ENCODE data around the gene NAA60.

Gene NAA60

DNA sequence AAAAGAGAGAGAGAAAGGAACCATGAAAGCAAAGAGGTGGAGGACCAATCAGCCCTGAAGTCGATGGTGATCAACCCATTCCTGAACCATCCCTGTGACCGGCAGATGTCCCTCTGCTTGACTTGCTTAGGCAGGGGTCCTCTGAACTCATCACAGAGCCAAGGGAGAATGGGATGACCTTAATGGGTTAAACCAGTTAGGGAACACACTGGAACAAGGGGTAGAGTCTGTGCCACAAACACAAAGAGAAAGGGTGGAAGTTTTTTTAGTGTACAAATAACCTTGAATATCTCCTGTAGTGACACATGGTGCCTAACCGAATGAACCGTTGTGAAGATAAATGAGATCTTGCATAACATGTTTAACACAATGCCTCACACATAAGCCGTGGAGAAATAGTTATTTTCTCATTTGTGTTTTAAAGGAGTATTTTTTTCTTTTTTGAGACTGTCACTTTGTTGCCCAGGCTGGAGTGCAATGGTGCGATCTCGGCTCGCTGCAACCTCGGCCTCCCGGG is 11.2 kb downstream of the NAA60 start:
- H3K27me3 ChIP-seq (replicated peaks) = no peaks in the 10 kb centered on the region
- in situ Hi-C loops (cut with HindIII; ENCODE audit: low pct_ligation_motif_present, low sequenced_read_pairs) = no loop called here

DNA sequence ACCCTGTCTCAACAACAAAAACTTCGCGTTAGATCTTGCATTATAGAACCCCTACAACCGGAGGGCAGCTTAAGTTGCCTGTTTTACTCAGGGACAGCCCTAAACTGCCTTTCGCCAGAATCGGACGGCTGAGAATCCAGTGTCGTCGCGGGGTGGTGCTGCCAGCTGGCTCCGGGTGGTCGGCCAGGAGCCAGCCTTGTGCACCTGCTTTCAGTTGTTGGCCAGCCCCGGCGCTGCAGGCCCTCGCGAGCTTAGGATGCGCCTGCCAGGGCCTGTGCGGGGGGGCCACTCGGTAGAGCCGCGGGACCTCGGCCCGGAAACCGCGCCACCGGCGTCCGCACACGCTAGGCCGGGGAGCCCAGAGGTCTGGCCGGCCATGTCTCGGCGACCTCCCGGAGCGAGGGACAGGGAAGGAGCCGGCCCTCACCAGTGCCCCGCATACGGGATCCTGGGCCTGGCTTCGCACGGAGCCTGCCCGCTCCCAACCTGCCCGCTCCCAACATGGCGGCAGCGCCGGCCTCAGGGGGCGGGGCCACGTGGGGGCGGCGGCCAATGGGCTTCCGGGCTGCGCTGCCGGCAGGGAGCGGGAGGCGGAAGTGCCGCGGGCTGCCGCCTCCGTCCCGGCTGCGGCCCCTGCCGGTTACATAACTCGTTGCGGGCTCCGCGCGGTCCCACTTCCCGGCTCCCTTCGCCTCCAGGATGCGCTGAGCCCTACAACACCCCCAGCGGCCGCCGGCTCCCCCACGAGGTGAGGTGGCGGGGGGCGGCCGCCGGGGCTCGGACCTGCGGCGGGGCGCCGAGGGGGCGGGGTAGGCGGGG is 14.2 kb downstream of the NAA60 start:
- no peaks in the 10 kb centered on the region for H3K36me3 ChIP-seq (replicated peaks)
- no peaks in the 10 kb centered on the region for H3K27me3 ChIP-seq (replicated peaks)
- in situ Hi-C loops (cut with HindIII; ENCODE audit: low pct_ligation_motif_present, low sequenced_read_pairs) = no loop called here
- H3K4me3 ChIP-seq (ENCODE audit: low read depth, low read length) = peak overlapping the region; percentile 94
- H3K27ac ChIP-seq = peak overlapping the region; percentile 96
- TF ChIP-seq, protein P1, sequence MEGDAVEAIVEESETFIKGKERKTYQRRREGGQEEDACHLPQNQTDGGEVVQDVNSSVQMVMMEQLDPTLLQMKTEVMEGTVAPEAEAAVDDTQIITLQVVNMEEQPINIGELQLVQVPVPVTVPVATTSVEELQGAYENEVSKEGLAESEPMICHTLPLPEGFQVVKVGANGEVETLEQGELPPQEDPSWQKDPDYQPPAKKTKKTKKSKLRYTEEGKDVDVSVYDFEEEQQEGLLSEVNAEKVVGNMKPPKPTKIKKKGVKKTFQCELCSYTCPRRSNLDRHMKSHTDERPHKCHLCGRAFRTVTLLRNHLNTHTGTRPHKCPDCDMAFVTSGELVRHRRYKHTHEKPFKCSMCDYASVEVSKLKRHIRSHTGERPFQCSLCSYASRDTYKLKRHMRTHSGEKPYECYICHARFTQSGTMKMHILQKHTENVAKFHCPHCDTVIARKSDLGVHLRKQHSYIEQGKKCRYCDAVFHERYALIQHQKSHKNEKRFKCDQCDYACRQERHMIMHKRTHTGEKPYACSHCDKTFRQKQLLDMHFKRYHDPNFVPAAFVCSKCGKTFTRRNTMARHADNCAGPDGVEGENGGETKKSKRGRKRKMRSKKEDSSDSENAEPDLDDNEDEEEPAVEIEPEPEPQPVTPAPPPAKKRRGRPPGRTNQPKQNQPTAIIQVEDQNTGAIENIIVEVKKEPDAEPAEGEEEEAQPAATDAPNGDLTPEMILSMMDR (IDR thresholded peaks at IDR 0.05; ENCODE audit: low read depth, low read length, missing control alignments) = peak; percentile 49
- DNase-seq = peak; percentile 60

More for the DNA sequence above, 11.2 kb downstream of the NAA60 start:
- Histone ChIP-seq H3K4me3 (ENCODE audit: low read depth, low read length) (no peak overlapping the region), H3K27ac (no peak overlapping the region), H3K36me3 (replicated peaks) (no peaks in the 10 kb centered on the region)
- no peak for DNase-seq
- TF ChIP-seq, protein P1 (IDR thresholded peaks at IDR 0.05; ENCODE audit: low read depth, low read length, missing control alignments) = no peak

DNA sequence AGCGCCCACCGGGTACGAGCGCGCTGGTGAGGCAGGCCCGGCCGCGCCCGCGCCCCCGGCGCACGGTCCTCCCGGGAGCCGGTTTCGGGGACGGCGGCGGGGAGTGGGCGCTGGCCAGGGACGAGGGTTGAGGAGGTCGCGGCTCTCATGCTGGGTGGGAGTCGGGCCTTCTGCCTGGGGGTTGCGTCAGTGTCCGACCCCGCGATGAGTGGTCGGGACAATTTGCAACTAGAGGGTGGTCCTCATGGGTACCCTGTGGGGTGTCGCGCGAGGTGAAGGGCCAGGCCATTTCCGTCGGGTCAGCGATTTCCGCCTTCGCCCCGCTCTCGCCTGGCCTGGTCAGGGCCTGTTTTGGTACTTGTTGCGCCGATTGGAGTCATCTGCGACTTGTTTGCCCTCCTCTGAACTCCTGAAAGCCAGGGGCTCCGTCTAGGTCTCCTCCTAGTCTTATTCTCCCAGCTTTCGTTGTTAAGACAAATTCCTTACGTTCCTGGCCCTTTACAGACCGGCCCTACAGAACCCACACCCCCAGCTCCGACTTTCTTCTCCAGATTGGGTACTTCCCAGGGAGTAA is 14.9 kb downstream of the NAA60 start:
- Histone ChIP-seq H3K27me3 (replicated peaks) (no peaks in the 10 kb centered on the region), H3K27ac (peak overlapping the region; percentile 96), H3K36me3 (replicated peaks) (no peaks in the 10 kb centered on the region), H3K4me3 (ENCODE audit: low read depth, low read length) (peak overlapping the region; percentile 94)
- TF ChIP-seq, protein P1 (IDR thresholded peaks at IDR 0.05; ENCODE audit: low read depth, low read length, missing control alignments) = no peak
- in situ Hi-C loops (cut with HindIII; ENCODE audit: low pct_ligation_motif_present, low sequenced_read_pairs) = no loop called here
- no peak for DNase-seq

DNA sequence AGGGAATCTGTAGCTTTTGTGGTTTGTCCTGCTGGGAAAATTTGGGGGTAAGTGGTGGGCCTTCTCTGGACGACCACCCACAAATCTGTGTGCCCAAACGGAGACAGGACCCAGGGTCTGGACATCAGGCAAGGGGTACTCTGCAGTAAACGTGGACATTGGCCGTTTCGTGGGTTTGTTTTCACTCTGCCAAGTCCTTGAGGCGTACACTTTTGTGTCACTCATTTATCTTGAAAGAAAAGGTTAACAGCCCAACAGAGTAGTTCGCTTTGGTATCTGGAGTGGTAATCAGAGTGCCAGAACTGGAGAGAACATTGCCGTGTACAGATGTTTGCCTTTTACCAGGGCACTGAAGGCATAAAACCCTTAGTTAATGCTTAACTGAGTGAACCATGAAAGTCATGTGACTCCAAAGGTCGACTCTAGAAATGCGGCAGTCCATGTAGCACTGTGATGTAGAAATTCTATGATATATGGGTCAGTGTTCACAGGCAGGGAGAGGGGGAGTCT is 15.4 kb downstream of the NAA60 start:
- TF ChIP-seq, protein P1 (IDR thresholded peaks at IDR 0.05; ENCODE audit: low read depth, low read length, missing control alignments) = no peak
- Histone ChIP-seq H3K27ac (peak overlapping the region; percentile 96), H3K4me3 (ENCODE audit: low read depth, low read length) (peak overlapping the region; percentile 94), H3K27me3 (replicated peaks) (no peaks in the 10 kb centered on the region), H3K36me3 (replicated peaks) (no peaks in the 10 kb centered on the region)
- in situ Hi-C loops (cut with HindIII; ENCODE audit: low pct_ligation_motif_present, low sequenced_read_pairs) = no loop called here
- DNase-seq = no peak

DNA sequence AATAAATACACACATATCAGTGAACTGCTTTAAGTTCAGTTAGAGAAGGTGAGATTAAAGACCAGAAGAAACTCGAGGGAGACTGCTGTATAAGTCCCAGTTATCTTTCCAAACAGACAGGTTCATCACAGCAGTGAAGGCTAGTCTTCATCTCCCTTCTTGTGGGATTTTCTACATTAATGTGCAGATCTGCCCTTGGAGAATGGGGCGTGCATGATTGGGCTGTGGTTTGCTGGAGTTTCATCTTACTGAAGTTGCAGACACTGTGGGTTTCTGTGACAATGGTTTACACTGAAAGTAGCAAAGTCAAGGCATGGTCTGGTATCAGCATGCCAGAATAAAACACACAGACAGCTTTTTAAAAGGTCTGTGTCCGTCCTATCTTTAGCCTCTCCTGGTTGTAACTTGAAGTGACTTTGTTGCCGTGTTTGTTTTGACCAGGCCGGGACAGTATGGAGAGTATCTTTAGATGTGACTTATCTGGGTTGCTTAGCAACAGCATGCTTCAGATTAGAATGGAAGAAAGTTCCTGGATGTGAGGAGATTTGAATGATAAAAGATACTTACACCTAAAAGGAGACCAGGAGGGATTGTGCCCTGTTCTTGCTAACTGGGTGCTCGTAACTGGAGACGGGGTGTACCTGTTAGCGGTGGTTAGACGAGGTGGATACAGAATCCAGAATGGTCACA is 16.1 kb downstream of the NAA60 start:
- H3K27ac ChIP-seq = peak overlapping the region; percentile 1

More for the DNA sequence above, 16.1 kb downstream of the NAA60 start:
- no peaks in the 10 kb centered on the region for H3K27me3 ChIP-seq (replicated peaks)
- peak overlapping the region; percentile 27 for H3K4me3 ChIP-seq (ENCODE audit: low read depth, low read length)
- no peaks in the 10 kb centered on the region for H3K36me3 ChIP-seq (replicated peaks)
- DNase-seq = no peak
- in situ Hi-C loops (cut with HindIII; ENCODE audit: low pct_ligation_motif_present, low sequenced_read_pairs) = no loop called here
- TF ChIP-seq, protein P1 (IDR thresholded peaks at IDR 0.05; ENCODE audit: low read depth, low read length, missing control alignments) = no peak
